ENCODE measurements around the gene HLA-E. TPM values are rescaled to one million over a fixed set of nuclear protein-coding genes. Genes with fewer than 3 reads are reported as not detected.
"Not testable (repeated sequence)": the region's sequence is repeated elsewhere in the genome, so short reads cannot be mapped to it uniquely, and the experiment has no call there.

The HLA-E gene
- total RNA-seq, 1 donor from 2014 or later: 385 TPM

GRCh38 chr6:30507849-30508827, 18.8 kb downstream of the HLA-E start:
- DNase-seq (ENCODE audit: low spot score): no peak

DNA sequence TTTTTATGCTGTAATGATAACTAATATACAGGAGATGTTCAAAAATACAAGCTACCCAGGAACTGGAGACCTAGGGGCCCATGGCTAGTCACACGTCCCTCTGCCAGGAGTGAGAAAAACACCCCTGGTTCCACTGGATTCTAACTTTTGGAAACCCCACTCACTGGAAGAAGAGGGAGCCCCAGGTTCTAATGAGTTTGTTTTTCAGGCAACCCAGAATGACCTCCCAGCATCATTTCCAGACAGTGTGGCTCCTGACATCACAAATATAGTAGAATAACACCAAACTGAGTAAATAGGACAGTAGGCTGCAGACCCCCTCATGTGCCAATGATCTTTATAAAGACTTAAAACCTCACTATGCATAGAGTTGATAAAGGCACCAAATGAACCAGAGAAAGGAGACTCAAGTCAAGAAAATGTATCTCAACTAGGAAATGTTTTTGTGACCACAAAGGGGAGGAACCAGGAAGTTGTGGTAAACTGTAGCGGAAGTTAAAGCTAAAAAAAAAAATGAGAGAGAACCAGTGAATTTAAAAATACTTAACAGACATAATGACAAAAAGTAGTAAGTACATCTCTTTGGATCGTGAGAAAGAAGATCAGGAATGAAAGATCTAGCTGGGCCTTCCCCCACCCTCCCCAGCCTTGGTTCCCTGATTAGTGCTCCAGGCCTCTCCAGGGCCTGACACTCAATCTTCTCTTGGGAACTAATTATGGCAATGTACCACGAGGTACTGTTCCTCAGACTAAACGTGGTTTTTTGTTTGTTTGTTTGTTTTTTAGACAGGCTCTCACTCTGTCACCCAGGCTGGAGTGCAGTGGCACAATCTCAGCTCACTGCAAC, 19.8 kb downstream of the HLA-E start:
- no peak for DNase-seq (ENCODE audit: low spot score)

DNA sequence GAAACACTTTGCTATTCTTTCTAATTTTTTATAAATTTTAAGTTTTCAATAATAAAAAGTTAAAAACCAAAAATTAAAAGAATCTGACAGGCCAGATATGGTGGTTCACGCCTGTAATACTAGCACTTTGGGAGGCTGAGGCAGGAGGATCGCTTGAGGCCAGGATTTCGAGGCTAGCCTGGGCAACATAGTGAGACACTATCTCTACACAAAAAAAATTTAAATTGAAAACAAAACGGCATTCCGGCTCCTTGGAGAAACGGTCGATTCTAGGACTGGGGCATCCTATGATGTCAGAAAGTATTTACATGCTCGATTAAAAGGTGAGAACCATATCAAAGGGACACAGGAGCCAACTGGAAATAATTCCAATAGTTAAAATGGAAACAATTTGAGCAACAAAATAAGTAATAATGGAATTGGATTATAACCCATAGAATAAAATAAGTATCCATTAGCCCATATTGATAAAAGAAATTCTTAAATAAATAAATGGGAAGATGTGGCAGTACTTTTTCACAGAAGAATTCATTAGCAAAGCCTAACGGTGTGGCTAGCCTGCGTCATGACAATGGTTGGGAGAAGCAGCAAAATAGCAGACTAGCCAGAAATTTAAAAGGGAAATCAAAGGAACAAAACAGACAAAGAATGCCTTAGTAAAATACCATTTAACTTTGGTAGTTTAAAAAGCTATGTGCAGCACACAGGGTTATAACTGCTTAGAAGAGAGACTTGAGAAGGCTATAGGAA, 21.3 kb downstream of the HLA-E start:
- no peak for DNase-seq (ENCODE audit: low spot score)

- no peak for DNase-seq (ENCODE audit: low spot score)
Measured at GRCh38 chr6:30511169-30511546, 21.8 kb downstream of the HLA-E start.

- no peak for DNase-seq (ENCODE audit: low spot score)
Measured at GRCh38 chr6:30513451-30513850, 24.1 kb downstream of the HLA-E start.

DNA sequence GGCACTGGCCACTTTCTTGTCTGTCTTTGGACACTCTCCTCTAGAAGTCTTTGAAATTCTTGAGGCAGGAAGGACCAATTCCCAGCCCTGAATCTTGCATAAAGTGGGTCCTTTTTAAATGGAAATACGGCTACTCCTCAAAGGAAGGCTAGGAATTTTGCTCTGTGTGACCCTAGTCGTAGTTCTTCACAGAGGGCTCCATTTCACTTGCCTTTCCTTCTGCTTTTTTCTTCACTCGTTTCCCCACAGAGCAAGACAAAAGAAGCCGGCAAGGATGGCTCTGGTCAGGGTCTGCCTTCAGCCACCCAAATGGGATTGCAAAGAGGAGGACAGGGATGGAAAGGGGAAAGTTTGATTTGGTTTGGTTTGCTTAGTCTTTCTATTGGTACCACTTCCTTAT, 25.8 kb downstream of the HLA-E start:
- no peak for DNase-seq (ENCODE audit: low spot score)

DNA sequence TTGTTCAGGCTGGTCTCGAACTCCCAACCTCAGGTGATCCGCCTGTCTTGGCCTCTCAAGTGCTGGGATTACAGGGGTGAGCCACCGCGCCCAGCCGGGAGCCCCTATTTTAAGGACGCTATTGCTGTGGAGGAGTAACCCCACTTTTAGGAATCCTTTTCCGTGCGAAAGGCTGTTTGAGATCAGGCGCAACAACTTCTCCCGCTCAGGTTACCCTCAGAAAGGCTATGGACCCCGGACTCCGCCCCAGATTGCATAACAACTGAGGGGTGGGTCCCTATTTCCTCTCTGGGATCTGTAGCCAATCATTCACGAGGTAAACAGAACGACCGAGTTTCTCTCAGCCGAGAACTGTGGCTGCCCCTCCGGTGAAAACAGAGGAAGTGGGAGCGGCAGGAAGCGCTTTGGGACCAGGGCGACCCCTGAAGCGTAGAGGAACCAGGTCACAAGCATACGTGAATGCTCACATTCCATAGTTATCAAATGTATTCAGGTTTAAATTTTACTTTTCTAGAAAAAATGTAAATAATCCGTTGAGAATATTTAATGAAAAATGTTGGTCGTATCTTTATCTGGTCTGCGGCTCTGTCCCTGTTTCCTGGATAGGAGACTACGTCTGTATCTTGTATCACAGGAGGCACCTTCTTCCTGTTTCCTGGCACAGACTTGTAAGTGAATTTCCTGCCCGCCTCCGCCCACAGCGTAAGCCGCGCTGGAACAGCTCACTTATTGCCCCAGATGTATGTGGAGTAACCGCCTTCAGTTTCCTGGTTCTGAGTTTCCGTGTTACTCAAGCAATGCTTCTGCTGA, 26.8 kb downstream of the HLA-E start:
- peak; percentile 93 for DNase-seq (ENCODE audit: low spot score)

- DNase-seq (ENCODE audit: low spot score): not testable (repeated sequence)
Measured at GRCh38 chr6:30516754-30517076, 27.4 kb downstream of the HLA-E start.

DNA sequence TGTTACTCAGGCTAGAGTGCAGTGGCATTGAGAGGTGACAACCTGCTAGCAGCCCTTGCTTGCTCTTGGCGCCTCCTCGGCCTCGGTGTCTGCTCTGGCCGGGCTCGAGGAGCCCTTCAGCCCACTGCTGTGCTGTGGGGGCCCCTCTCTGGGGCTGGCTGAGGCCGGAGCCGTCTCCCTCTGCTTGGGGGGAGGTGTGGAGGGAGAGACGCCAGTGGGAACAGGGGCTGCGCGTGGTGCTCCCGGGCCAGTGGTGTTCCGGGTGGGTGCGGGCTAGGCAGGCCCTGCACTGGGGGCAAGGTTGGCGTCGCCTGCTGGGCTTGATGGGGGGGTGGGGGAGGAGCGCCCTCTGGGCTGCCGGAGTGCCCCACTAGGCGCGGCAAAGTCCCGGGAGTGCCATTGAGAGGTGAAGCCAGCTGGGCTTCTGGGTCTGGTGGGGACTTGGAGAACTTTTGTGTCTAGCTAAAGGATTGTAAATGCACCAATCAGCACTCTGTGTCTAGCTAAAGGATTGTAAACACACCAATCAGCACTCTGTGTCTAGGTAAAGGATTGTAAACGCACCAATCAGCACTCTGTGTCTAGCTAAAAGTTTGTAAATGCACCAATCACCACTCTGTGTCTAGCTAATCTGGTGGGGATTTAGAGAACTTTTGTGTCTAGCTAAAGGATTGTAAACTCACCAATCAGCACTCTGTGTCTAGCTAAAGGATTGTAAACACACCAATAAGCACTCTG, 28.6 kb downstream of the HLA-E start:
- not testable (repeated sequence) for DNase-seq (ENCODE audit: low spot score)

GRCh38 chr6:30518505-30519145, 29.3 kb downstream of the HLA-E start:
- not testable (repeated sequence) for DNase-seq (ENCODE audit: low spot score)

DNA sequence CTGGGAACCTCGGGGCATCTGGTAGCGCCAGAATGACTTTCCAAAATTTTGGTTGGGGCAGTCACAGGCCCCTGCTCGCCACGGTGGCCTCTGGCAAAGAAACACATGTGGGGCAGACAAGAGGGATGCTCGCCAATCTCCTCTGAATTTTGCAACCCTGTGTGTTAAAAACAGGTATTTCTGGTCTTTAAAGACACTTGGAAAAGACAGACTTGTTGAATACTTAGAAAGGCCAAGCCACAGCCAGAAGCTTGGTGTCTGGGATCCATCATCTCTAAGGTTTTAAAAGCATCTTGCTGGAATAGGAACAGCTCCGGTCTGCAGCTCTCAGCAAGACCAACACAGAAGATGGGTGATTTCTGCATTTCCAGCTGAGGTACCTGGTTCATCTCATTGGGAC, 31.2 kb downstream of the HLA-E start:
- DNase-seq (ENCODE audit: low spot score): no peak

DNA sequence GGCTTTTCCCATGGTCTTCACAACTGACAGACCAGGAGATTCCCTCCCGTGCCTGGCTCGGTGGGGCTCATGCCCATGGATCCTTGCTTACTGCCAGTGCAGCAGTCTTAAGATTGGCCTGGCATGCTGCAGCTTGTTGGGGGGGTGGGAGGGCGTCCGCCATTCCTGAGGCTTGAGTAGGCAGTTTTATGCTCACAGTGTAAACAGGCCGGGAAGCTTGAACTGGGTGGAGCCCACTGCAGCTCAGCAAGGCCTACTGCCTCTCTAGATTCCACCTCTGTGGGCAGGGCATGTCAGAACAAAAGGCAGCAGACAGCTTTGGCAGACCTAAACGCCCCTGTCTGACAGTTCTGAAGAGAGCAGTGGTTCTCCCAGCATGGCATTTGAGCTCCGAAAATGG, 31.8 kb downstream of the HLA-E start:
- peak; percentile 39 for DNase-seq (ENCODE audit: low spot score)

DNA sequence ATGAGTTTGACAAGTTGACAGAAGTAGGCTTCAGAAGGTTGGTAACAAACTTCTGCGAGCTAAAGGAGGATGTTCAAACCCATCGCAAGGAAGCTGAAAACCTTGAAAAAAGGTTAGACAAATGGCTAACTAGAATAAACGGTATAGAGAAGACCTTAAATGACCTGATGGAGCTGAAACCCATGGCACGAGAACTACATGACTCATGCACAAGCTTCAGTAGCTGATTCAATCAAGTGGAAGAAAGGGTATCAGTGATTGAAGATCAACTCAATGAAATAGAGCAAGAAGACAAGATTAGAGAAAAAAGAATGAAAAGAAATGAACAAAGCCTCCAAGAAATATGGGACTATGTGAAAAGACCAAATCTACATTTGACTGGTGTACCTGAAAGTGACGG, 32.6 kb downstream of the HLA-E start:
- not testable (repeated sequence) for DNase-seq (ENCODE audit: low spot score)

DNA sequence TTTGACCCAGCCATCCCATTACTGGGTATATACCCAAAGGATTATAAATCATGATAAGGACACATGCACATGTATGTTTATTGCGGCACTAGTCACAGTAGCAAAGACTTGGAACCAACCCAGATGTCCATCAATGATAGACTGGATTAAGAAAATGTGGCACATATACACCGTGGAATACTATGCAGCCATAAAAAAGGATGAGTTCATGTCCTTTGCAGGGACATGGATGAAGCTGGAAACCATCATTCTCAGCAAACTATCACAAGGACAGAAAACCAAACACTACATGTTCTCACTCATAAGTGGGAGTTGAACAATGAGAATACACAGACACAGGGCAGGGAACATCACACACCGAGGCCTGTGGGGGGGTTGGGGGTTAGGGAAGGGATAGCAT, 37.1 kb downstream of the HLA-E start:
- DNase-seq (ENCODE audit: low spot score): not testable (repeated sequence)

GRCh38 chr6:30529349-30529875, 40.1 kb downstream of the HLA-E start:
- DNase-seq (ENCODE audit: low spot score): not testable (repeated sequence)

- DNase-seq (ENCODE audit: low spot score): no peak
Measured at GRCh38 chr6:30530014-30530413, 40.7 kb downstream of the HLA-E start.

DNA sequence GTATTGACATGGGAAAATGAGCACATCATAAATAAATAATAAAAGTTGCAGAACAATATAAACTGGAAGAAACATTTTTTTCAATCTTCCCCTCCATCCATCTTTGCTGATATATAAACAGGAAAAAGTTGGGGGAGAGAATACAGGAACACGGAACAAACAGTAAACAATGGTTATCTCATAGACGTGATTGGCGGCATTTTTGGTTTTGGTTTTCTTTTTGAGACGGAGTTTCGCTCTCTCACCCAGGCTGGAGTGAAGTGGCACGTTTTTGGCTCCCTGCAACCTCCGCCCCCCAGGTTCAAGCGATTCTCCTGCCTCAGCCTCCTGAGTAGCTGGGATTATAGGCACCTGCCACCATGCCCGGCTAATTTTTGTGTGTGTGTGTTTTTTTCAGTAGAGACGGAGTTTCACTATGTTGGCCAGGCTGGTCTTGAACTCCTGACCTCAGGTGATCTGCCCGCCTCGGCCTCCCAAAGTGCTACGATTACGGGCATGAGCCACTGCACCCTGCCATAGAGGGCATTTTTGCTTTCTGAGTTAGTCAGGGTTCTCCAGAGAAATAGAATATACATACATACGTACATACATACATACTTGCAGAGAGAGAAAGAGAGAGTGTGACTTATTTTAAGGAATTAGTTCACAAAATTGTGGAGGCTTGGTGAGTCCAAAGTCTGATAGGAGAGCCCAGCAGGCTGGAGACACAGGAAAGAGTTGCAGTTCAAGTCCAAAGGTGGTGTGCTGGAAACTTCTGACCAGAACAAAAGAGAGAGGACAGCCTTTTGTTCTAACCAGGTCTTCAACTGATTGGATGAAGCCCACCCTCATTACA, 44.4 kb downstream of the HLA-E start:
- DNase-seq (ENCODE audit: low spot score): no peak

GRCh38 chr6:30537931-30538330, 48.6 kb downstream of the HLA-E start:
- no peak for DNase-seq (ENCODE audit: low spot score)

Measured in mucosa of gallbladder (tissue), 1 donor.